Activated B cell treated with CpG ODN at 0.5 μM for 24 hours (primary cell): Measurements from ENCODE around the gene ID1. TPM values are rescaled to one million over a fixed set of nuclear protein-coding genes. Genes with fewer than 3 reads are reported as not detected.

Experiments used
- ATAC-seq: fragments of 200-7000 bp; cut with Tn5 transposase; one replicate; pipeline ENCODE4 v1.10.0; 2021; ENCODE audit warnings: low read depth, mild to moderate bottlenecking, moderate library complexity
- CTCF ChIA-PET: fragments of 350-600 bp; sonication (Branson Sonifier 250); formaldehyde crosslinking; loops from one replicate; lab custom pipeline; 2021; ENCODE audit warnings: antibody characterized with exemption; lab: Charles Lee
- POLR2A ChIA-PET: fragments of 350-600 bp; sonication (Branson Sonifier 250); formaldehyde crosslinking; loops from one replicate; lab custom pipeline; 2021; ENCODE audit warnings: antibody characterized with exemption; lab: Charles Lee
- DNase-seq: peaks from one replicate; pipeline ENCODE4 v3.0.0; 2022
- H3K27ac Mint-ChIP-seq: one replicate; pipeline ENCODE4 v1.8.0; 2020; ENCODE audit warnings: mixed read lengths
- H3K27me3 Mint-ChIP-seq: one replicate; pipeline ENCODE4 v1.8.0; 2021; ENCODE audit warnings: mixed read lengths
- H3K36me3 Mint-ChIP-seq: one replicate; pipeline ENCODE4 v1.8.0; 2021; ENCODE audit warnings: low read depth, mixed read lengths
- H3K4me1 Mint-ChIP-seq: one replicate; pipeline ENCODE4 v1.8.0; 2021; ENCODE audit warnings: mixed read lengths
- H3K4me3 Mint-ChIP-seq: one replicate; pipeline ENCODE4 v1.8.0; 2020; ENCODE audit warnings: mild to moderate bottlenecking, mixed read lengths
- H3K9me3 Mint-ChIP-seq: one replicate; pipeline ENCODE4 v1.8.0; 2020; ENCODE audit warnings: mixed read lengths
- intact Hi-C: fragments of 100-400 bp; cut with micrococcal nuclease; formaldehyde crosslinking; loops from one replicate; pipeline ENCODE4 v1.15.1; 2024
- total RNA-seq: library from RNA; stranded (reverse); gene quantifications from 2 replicates; pipeline ENCODE4 v1.2.3, GENCODE V29; 2022
- TF ChIP-seq, protein P1 (sequence below): fragments of 200-600 bp; IDR thresholded peaks from one replicate; pipeline ENCODE4 v1.8.0; 2022; ENCODE audit warnings: antibody characterized with exemption, mild to moderate bottlenecking

Gene ID1
- total RNA-seq, 1 donor from 2014 or later, result 0.60 TPM

DNA sequence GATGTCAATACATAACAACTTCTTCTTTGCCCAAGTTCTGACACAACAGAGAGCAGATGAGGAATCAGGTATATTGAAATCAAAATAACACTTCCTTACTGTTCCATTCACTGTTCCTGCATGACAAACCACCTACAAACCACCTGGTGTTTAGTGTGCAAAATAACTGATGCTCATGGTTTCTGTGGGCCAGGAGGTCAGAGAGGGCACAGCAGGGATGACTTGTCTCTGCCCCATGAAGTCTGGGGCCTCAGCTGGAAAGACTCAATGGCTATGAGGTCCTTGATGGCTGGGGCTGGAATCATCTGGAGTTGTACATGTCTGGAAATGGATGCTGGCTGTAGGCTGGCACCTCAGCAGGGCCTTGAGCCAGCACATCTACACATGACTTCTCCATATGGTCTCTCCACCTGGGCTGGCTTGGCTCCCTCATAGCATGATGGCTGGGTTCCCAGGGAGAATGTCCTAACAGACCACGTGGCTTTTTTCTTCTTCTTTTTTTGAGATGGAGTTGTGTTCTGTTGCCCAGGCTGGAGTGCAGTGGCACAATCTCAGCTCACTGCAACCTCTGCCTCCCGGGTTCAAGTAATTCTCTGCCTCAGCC is 25.2 kb downstream of the ID1 start:
- POLR2A ChIA-PET, result interaction anchor here (0.6 kb wide), 1 partner anchor 60 kb away, joined by 4 read pairs; no protein-coding TSS in a partner anchor

GRCh38 chr20:31632548-31633338 is 27.7 kb downstream of the ID1 start:
- ChIA-PET POLR2A (interaction anchor here (2.5 kb wide), 1 partner anchor 91 kb away, joined by 9 read pairs; the partner anchor contains the start of gene BCL2L1), CTCF (interaction anchor here (0.8 to 1.1 kb wide), 2 partner anchors 20 to 91 kb away, joined by 3 read pairs; no protein-coding TSS in a partner anchor)
- intact Hi-C loops, result no loop called here
- H3K36me3 Mint-ChIP-seq, result no peaks in the 10 kb centered on the region
- ATAC-seq (no peak), DNase-seq (no peak)
- no peak overlapping the region for H3K4me3 Mint-ChIP-seq
- TF ChIP-seq, protein P1, sequence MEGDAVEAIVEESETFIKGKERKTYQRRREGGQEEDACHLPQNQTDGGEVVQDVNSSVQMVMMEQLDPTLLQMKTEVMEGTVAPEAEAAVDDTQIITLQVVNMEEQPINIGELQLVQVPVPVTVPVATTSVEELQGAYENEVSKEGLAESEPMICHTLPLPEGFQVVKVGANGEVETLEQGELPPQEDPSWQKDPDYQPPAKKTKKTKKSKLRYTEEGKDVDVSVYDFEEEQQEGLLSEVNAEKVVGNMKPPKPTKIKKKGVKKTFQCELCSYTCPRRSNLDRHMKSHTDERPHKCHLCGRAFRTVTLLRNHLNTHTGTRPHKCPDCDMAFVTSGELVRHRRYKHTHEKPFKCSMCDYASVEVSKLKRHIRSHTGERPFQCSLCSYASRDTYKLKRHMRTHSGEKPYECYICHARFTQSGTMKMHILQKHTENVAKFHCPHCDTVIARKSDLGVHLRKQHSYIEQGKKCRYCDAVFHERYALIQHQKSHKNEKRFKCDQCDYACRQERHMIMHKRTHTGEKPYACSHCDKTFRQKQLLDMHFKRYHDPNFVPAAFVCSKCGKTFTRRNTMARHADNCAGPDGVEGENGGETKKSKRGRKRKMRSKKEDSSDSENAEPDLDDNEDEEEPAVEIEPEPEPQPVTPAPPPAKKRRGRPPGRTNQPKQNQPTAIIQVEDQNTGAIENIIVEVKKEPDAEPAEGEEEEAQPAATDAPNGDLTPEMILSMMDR, result no peak
- H3K9me3 Mint-ChIP-seq, result peaks cover under 1% of the 10 kb centered on the region
- H3K4me1 Mint-ChIP-seq, result no peaks in the 10 kb centered on the region
- H3K27ac Mint-ChIP-seq, result no peak overlapping the region
- H3K27me3 Mint-ChIP-seq, result peaks cover 1% of the 10 kb centered on the region

More for the DNA sequence above, 25.2 kb downstream of the ID1 start:
- H3K4me1 Mint-ChIP-seq, result peaks cover 6% of the 10 kb centered on the region
- DNase-seq (no peak), ATAC-seq (no peak)
- H3K9me3 Mint-ChIP-seq, result peaks cover 2% of the 10 kb centered on the region
- H3K27ac Mint-ChIP-seq, result no peak overlapping the region
- TF ChIP-seq, protein P1, result no peak
- no peaks in the 10 kb centered on the region for H3K27me3 Mint-ChIP-seq
- H3K4me3 Mint-ChIP-seq, result no peak overlapping the region
- H3K36me3 Mint-ChIP-seq, result no peaks in the 10 kb centered on the region
- CTCF ChIA-PET, result no interaction called here
- intact Hi-C loops, result no loop called here

DNA sequence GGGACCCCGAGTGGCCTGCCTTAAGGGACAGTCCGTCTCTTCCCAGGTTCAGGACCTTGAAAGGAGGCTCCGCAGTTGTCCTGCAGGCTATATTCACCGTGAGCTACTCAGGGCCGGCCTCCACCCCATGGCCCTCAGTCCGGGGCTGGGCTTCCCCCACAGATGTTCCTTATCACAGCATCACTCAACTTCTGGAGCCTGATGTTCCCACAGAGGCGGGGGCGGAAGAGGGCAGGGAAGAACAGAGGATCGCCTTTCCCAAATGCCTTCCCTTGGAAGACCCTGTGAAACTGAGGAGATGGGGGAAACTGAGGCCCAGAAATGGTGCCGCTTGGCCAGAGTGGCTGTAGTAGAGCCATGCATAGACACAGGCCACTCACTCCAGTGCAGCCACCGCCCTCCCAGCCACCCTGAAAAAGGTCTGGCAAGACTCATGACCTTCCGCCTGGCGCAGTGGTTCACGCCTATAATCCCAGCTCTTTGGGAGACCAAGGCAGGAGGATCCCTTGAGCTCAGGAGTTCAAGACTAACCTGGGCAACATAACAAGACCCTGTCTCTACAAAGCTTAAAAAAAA is 28.3 kb downstream of the ID1 start:
- TF ChIP-seq, protein P1, result no peak

GRCh38 chr20:31637660-31638059 is 32.6 kb downstream of the ID1 start, which contains the start of gene COX4I2:
TSS of gene COX4I2 (plus strand) at chr20:31637912. CDS start at chr20:31639018, 1,106 bp downstream.
- H3K27ac Mint-ChIP-seq, result no peak within 1 kb of the TSS
- POLR2A ChIA-PET, result no interaction called here
- ATAC-seq (no peak), DNase-seq (no peak)
- CTCF ChIA-PET, result no interaction called here
- H3K4me3 Mint-ChIP-seq, result no peak within 1 kb of the TSS
- no peaks in the 10 kb centered on the region for H3K9me3 Mint-ChIP-seq
- no peaks in the 10 kb centered on the region for H3K36me3 Mint-ChIP-seq
- no peaks in the 10 kb centered on the region for H3K4me1 Mint-ChIP-seq
- intact Hi-C loops, result no loop called here
- TF ChIP-seq, protein P1, result no peak
- H3K27me3 Mint-ChIP-seq, result peaks cover 5% of the 10 kb centered on the region

More for the DNA sequence above, 28.3 kb downstream of the ID1 start:
- CTCF ChIA-PET, result interaction anchor here (0.8 to 1.8 kb wide), 9 partner anchors 17 to 90 kb away, joined by 3 to 38 read pairs (median 3); partner anchors contain the start of gene BCL2L1
- Mint-ChIP-seq H3K9me3 (no peaks in the 10 kb centered on the region), H3K36me3 (no peaks in the 10 kb centered on the region), H3K4me1 (no peaks in the 10 kb centered on the region), H3K27ac (no peak overlapping the region), H3K27me3 (peaks cover 1% of the 10 kb centered on the region), H3K4me3 (no peak overlapping the region)
- DNase-seq (no peak), ATAC-seq (no peak)
- POLR2A ChIA-PET, result interaction anchor here (0.6 to 2.5 kb wide), 3 partner anchors 28 to 225 kb away, joined by 4 to 12 read pairs (median 9); partner anchors contain the start of gene BCL2L1
- intact Hi-C loops, result no loop called here
